Spinal cord (tissue), 10 donors: ENCODE measurements around the gene ZNF701. TPM values are rescaled to one million over a fixed set of nuclear protein-coding genes. Genes with fewer than 3 reads are reported as not detected.
A peak's percentile ranks its signal among the peaks of the same experiment; 100 is the strongest.
"Not testable (repeated sequence)": the region's sequence is repeated elsewhere in the genome, so short reads cannot be mapped to it uniquely, and the experiment has no call there.

Source experiments
- DNase-seq, 6 donors: peaks; one replicate each; pipeline versions ENCODE4 v3.0.0 to v3.0.0-alpha.2; 2013 to 2015; ENCODE audit warnings: low spot score in 6 of 6, low read depth in 4 of 6
- H3K27ac ChIP-seq: one replicate; pipeline ENCODE4 v1.5.1; 2013; ENCODE audit warnings: low read depth, low read length, control low read depth
- H3K27me3 ChIP-seq: one replicate; pipeline ENCODE4 v1.6.1; 2013; ENCODE audit warnings: low read length; ENCODE audit not compliant: control insufficient read depth, insufficient read depth
- H3K36me3 ChIP-seq: one replicate; pipeline ENCODE4 v1.6.1; 2013; ENCODE audit warnings: low read length; ENCODE audit not compliant: control insufficient read depth, insufficient read depth
- H3K4me1 ChIP-seq: one replicate; pipeline ENCODE4 v1.6.1; 2013; ENCODE audit warnings: low read length; ENCODE audit not compliant: control insufficient read depth, insufficient read depth
- H3K4me3 ChIP-seq: one replicate; pipeline ENCODE4 v1.5.1; 2013; ENCODE audit warnings: low read depth, low read length, control low read depth
- H3K9me3 ChIP-seq: one replicate; pipeline ENCODE4 v1.6.1; 2013; ENCODE audit warnings: low read length; ENCODE audit not compliant: control insufficient read depth, insufficient read depth
- WGBS: methylation state at CpG from one replicate; pipeline ENCODE4 v1.1.5; 2013; ENCODE audit warnings: missing lambda C conversion rate; ENCODE audit not compliant: insufficient coverage; 5-methylcytosine and 5-hydroxymethylcytosine counted together
- polyA plus RNA-seq, 2 donors: library from polyadenylated mRNA; unstranded; fragments of 120-200 nt; gene quantifications; one replicate each; pipeline ENCODE4 v1.2.1, GENCODE V29; 2013; ENCODE audit not compliant: insufficient read length in 2 of 2
- total RNA-seq, 2 donors: library from RNA; depleted of rRNA in 1 of 2; stranded (reverse); fragments of 120-200 nt in 1 of 2; fragments of >200 nt in 1 of 2; gene quantifications; one replicate each; pipeline versions ENCODE4 v1.2.3 to v1.2.4, GENCODE V29; 2013 to 2014
- donor health status: healthy.

ZNF701 gene
- total and polyA plus RNA-seq, 4 donors: 7.8 to 30.6 (median 14.1) TPM

GRCh38 chr19:52599241-52599640, 29.2 kb downstream of the ZNF701 start:
- Histone ChIP-seq H3K27me3 (no peaks in the 10 kb centered on the region), H3K4me3 (no peak overlapping the region), H3K36me3 (peaks cover 5% of the 10 kb centered on the region), H3K27ac (no peak overlapping the region), H3K4me1 (peaks cover 13% of the 10 kb centered on the region), H3K9me3 (no peaks in the 10 kb centered on the region)
- 84% methylated on average over 2 of the region's 3 CpGs for WGBS
- DNase-seq: no peak

GRCh38 chr19:52600639-52601024, 30.5 kb downstream of the ZNF701 start:
- Histone ChIP-seq H3K9me3 (no peaks in the 10 kb centered on the region), H3K4me3 (peak overlapping the region; percentile 42), H3K27me3 (no peaks in the 10 kb centered on the region), H3K27ac (no peak overlapping the region), H3K36me3 (no peaks in the 10 kb centered on the region), H3K4me1 (peaks cover 13% of the 10 kb centered on the region)
- DNase-seq: no peak
- WGBS: 0% methylated on average over 9 of the region's 15 CpGs

DNA sequence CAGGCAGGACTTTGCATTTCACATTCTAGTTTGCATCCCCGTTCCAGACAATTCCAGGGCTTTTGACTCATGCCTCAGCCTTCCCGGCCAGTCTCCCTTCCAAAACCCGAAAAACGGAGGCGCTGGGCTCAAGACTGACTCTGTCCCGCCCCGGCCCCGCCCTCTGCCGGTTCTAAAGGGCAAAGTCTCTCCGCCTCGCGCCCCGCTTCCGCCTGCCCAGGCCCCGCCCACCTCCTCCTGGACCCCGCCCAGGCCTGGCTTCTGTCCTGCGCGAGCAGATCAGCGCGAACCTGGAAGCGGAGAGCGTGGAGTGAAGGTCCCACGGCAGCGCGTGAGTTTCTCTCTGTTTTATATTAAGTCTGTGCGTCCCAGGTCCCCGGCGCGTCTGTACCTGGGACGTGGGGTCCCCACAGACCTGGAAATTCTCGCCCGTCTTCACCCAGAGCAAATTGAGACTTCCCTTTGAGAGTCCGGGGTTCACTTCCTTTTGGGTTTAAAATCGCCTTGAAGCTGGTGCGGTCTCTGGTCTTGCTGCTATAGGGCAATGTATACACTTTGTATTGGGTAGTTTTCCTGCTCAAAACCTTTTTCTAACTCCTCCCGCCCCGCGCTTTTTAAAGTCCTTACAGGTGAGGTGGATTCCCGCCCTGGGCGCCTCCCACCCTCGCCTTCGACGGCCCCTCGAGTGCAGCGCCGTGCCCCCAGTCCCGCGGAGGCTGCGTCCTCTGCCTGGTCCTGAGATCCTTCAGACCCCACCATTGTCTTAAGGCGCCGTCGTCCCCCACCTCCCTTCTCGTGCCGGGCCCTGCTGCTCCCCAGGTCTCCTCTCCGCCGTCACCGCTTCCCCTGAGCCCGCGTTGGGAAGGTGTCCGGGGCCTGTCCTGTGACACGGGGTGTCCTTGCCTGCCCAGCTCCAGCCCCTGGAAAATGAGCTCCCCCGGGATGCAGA, 31.2 kb downstream of the ZNF701 start:
- Histone ChIP-seq H3K36me3 (no peaks in the 10 kb centered on the region), H3K4me1 (peaks cover 13% of the 10 kb centered on the region), H3K9me3 (no peaks in the 10 kb centered on the region), H3K4me3 (peak overlapping the region; percentile 42), H3K27me3 (no peaks in the 10 kb centered on the region), H3K27ac (no peak overlapping the region)
- under 1% methylated on average over 58 of the region's 62 CpGs for WGBS
- DNase-seq: peak; percentile 24 to 93 (median 60)

- not testable (repeated sequence) for H3K27ac ChIP-seq, H3K27me3 ChIP-seq, H3K9me3 ChIP-seq, H3K36me3 ChIP-seq, H3K4me3 ChIP-seq
- H3K4me1 ChIP-seq: peaks cover 13% of the 10 kb centered on the region
- peak in 1 of 6 donors; percentile 19 for DNase-seq
- 91% methylated on average over 2 of the region's 3 CpGs for WGBS
Observed at GRCh38 chr19:52601974-52602366, 31.9 kb downstream of the ZNF701 start.

- Histone ChIP-seq H3K27me3 (no peaks in the 10 kb centered on the region), H3K4me1 (peaks cover 13% of the 10 kb centered on the region), H3K4me3 (no peak overlapping the region), H3K36me3 (no peaks in the 10 kb centered on the region), H3K27ac (no peak overlapping the region), H3K9me3 (no peaks in the 10 kb centered on the region)
- 80% methylated on average over 1 of the region's 2 CpGs for WGBS
- DNase-seq: no peak
Observed at GRCh38 chr19:52602941-52603340, 32.9 kb downstream of the ZNF701 start.

- H3K27me3 ChIP-seq: no peaks in the 10 kb centered on the region
- DNase-seq: no peak
- no peaks in the 10 kb centered on the region for H3K36me3 ChIP-seq
- H3K4me1 ChIP-seq: peaks cover 13% of the 10 kb centered on the region
- no peak overlapping the region for H3K4me3 ChIP-seq
- WGBS: 97% methylated on average over 7 of the region's 14 CpGs
- no peaks in the 10 kb centered on the region for H3K9me3 ChIP-seq
- no peak overlapping the region for H3K27ac ChIP-seq
Observed at GRCh38 chr19:52603558-52604207, 33.6 kb downstream of the ZNF701 start.

DNA sequence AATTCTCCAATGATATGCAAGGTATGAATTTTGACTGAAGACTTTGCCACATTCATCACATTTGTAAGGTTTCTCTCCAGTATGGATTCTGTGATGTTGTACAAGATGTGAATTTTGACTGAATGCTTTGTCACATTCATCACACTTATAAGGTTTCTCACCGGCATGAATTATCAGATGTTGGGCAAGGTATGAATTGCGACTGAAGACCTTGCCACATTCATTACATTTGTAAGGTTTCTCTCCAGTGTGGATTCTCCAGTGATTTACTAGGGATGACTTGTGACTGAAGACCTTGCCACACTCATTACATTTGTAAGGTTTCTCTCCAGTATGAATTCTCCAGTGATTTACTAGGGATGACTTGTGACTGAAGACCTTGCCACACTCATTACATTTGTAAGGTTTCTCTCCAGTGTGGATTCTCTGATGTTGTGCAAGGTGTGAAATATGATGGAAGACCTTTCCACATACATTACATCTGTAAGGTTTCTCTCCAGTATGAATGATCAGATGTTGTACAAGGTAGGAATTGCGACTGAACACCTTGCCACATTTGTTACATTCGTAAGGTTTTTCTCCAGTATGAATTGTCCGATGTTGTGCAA, 43.3 kb downstream of the ZNF701 start:
- no CpG with 5 or more reads among the region's 5 CpGs for WGBS
- H3K27me3 ChIP-seq: no peaks in the 10 kb centered on the region
- no peaks in the 10 kb centered on the region for H3K4me1 ChIP-seq
- H3K9me3 ChIP-seq: no peaks in the 10 kb centered on the region
- no peak overlapping the region for H3K27ac ChIP-seq
- H3K4me3 ChIP-seq: no peak overlapping the region
- H3K36me3 ChIP-seq: peaks cover 22% of the 10 kb centered on the region
- DNase-seq: no peak

GRCh38 chr19:52621376-52621775, 51.3 kb downstream of the ZNF701 start:
- no peak for DNase-seq
- Histone ChIP-seq H3K27me3 (no peaks in the 10 kb centered on the region), H3K4me1 (no peaks in the 10 kb centered on the region), H3K27ac (no peak overlapping the region), H3K9me3 (no peaks in the 10 kb centered on the region), H3K36me3 (peaks cover 21% of the 10 kb centered on the region), H3K4me3 (no peak overlapping the region)
- WGBS: 96% methylated on average over 3 of the region's 3 CpGs

DNA sequence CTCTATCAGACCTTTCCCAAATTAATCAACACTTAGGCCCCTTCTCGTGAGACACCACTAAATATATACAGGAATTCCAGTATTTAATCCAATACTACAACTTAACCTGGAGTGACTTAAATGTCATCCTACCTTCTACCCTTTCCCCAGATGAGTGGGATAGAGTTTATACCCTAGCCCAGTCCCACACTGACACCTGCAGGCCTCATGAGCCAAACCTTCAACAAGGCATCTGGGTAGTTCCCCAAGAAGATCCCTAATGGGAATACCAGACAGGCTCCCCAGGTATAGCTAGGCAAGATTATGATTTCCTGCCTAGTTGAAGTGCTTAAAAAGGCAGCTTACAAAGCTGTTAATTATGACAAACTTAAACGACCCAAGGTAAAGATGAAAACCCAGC, 52.2 kb downstream of the ZNF701 start:
- Histone ChIP-seq H3K9me3 (no peaks in the 10 kb centered on the region), H3K36me3 (peaks cover 18% of the 10 kb centered on the region), H3K27me3 (no peaks in the 10 kb centered on the region), H3K4me3 (no peak overlapping the region), H3K27ac (no peak overlapping the region), H3K4me1 (no peaks in the 10 kb centered on the region)
- DNase-seq: no peak
- no CpG with 5 or more reads among the region's 2 CpGs for WGBS
